Glomerular visceral epithelial cell (primary cell): ENCODE measurements around the gene ASB13.
A peak's percentile ranks its signal among the peaks of the same experiment; 100 is the strongest.

ENCODE experiments used
- DNase-seq: peaks from one replicate; pipeline ENCODE4 v3.0.0-alpha.2; 2016; ENCODE audit errors: extremely low spot score

The ASB13 gene

DNA sequence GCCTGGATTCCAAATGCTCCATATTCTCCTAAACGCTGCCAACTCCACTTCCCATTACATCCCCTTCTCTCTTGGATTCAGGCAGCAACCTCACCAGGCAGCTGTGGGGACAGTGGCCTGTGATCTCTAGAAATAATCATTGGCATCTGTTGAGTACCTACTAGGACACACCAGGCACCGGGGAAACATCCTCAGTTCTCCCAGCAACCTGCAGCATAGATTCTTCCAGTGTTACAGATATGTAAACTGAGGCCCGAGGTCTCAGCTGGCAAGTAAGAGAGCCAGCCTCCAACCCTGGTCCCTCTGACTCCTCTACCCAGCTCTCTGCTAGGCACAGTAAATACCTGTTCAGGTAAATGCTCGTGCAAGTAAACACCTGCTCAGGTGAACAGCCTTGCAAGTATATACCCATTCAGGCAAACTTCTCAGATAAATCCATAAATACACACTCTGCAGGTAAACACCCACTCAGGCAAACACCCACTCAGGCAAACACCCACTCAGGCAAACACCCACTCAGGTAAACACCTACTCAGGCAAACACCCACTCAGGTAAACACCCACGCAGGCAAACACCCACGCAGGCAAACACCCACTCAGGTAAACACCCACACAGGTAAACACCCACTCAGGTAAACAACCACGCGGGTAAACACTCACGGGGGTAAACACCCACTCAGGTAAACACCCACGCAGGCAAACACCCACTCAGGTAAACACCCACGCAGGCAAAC lies 18.7 kb downstream of the ASB13 start:
- no peak for DNase-seq

DNA sequence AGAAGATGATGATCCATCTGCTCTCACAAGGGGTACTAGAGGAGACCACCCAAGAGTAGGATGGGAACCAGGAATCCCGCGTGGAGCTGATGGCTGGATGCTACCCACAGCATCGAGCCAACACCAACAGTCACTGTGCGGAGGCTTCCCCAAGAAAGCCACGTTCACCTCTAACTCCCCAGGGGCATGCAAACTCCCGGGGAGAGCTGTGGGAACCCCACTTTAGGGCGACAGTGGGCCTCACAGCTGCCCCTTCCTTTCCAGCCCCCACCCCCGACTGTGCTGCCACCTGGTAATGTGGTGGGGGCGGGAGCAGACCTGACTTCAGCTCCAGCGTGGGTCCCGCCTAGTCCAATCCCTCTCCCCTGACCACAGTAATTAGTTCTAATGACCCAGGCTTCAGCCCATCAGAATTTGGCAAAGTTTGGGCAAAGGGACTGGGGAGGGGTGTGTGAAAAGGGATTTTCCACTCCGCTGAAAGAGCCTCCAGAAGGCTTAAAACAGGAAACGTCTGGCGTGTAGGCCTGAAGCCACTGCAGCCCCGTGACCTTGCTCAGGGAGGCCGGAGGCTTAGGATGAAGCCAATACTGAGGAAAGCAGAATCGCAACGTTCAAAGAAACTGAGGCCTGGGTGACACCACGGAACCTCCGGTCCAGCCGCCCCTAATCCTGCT lies 20.3 kb downstream of the ASB13 start:
- DNase-seq, result no peak

DNA sequence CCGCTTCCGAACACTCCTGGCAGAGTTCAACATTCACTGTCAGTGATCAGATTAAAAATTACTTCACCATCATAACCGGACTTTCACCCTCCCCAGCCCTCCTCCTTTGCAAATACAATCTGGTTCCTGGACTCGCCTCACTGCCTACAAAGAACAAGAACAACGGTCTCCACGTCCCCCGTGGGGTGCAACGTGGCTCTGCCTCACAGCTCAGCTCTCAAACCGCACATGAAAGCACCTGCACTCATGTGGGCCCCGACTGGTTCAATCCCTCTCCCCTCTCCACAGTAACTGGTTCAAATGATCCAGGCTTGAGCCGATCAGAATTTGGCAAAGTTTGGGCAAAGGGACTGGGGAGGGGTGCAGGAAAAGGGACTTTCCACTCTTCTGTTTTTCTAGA lies 21.0 kb downstream of the ASB13 start:
- no peak for DNase-seq

- DNase-seq, result no peak
Observed at GRCh38 chr10:5644930-5645329, 21.5 kb downstream of the ASB13 start.

GRCh38 chr10:5643346-5644067 lies 22.9 kb downstream of the ASB13 start:
- DNase-seq, result no peak

DNA sequence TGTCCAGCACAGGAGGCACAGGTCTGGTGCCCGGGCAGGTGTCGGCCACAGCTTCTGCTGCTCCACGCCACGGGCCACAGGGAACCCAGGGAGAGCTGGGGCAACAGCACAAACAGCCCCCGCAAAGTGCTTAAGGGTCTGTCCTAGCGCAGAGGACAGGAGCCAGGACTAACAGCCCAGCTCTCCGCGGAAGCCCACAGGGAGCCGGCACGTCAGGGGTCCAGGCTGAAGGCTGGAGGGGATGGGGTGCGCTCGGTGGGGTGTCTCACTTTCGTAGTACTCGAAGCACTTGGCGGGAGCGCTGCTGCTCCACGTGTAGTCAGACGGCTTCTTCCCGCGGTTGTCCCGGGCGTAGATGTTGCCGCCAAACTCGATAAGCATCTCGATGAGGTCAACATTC lies 24.9 kb downstream of the ASB13 start:
- no peak for DNase-seq

- no peak for DNase-seq
Observed at GRCh38 chr10:5640501-5640900, 25.9 kb downstream of the ASB13 start.

DNA sequence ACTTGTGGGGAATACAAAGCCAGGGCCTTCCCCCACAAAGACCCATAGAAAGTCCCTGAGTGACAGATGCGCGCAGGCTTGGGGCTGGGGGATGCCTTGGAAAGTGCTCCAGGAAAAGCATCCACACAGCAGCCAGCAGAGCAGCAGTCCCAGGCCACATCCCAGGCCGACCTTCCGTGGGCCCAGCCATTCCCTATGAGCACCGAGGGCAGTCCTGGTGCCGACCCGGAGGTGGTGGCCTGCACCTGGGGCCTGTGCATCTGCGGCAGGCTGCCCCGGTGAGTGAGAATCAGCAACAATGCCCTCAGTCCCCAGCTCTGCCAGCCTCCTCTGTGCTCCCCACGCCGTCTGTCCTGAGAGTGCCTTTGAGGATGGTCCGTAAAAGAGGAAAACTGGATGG lies 26.4 kb downstream of the ASB13 start:
- no peak for DNase-seq

- no peak for DNase-seq
Observed at GRCh38 chr10:5639066-5639465, 27.3 kb downstream of the ASB13 start.

DNA sequence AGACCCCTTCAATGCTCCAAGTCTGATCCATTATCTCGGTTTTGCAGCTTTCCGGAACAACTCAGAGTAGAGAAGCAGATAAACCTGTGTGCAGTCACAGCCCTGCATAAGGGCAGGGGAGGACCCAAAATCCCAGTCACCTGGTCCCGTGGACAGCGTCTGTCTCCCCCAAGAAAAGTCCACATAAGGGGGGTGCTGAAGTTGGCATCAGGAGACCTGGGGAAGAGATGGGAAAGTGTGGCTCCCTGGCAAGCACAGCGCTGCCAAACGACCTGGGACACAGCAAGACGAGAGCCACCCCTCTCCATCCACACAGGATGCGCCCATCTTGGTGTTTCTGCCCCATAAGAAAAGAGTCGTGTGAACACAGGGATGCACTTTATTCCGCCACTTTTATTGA lies 27.9 kb downstream of the ASB13 start:
- no peak for DNase-seq

DNA sequence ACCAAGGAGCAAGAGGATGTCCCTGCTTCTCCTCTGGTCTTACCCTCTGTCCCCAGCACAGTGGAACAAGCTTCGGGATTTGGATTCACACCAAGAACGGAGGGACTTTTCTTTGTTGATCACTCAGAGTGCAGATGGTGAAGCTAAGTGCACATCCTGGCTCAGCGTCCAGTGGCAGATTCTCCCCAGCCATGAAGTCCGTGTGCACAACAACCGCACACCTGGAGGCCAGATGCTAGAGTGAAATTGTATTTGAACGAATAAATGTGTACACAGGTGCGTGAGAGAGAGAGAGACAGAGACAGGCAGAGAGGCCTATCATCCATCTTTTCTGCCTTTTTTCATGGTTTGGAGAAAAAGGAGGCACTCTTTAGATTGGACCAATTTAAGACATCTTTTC lies 31.5 kb downstream of the ASB13 start:
- no peak for DNase-seq

DNA sequence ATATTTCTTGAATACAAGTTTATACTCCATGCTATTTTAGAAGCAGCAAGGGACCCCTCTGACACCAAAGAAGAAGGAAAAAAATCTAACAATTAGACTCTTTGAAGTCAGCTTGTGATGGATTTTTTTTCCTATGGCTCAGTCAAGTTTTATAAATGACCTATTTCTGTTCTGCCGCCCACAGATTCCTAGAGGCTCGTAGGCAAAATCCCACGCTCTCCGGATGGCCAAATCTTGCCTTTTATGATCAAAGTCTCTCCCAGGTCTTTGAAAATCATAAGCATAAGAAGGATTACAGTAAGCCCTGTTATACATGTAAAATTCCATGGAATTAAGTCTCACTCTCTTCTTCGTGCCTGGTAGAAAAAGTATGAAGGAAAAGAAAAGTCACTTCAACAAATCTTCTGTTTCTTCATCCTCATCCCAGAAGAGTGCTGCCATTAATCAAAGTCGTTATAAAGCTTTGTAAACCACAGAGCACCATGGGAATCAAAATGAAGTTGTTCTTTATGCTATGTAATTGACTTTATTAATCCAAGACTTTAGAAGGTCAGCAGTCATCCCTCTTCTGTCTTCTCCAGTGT lies 33.1 kb downstream of the ASB13 start:
- no peak for DNase-seq

DNA sequence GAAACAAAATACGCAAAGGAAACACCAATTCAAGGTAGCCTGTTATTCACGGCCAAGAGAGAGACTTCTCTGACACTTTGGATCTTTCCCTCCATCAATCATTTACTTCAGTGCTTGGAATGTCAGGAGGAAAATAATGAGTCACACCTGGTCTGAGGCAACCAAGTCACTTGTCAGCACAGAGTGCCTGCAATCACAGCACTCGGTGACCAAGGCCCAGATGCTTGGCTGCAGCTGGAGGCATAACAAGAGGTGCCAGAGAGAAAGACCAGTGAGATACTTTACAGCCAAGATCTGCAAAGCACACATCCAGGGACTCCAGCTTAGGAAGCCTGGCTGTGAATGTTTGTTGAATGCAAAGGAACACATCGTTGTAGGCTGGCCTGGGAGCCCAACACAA lies 33.9 kb downstream of the ASB13 start:
- peak; percentile 79 for DNase-seq

DNA sequence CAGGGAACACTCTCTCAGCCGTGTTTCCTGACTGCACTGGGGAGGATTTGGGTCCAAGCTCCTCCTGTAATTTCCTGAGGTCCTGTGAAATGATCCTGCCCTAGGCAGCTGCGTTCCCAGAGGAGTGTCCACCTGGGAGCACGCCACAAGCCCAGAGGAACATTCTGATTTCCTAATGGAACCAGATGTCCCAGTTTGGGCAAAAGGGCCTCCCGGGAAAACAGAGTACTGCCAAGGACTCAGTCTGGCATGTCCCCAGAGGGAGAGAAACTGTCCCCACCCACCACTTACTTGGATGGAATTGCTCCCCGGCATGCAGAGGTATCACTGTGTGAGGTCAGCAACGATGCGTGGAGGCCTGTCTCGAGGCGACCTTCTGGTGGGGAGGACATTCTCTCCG lies 34.5 kb downstream of the ASB13 start:
- DNase-seq, result no peak

DNA sequence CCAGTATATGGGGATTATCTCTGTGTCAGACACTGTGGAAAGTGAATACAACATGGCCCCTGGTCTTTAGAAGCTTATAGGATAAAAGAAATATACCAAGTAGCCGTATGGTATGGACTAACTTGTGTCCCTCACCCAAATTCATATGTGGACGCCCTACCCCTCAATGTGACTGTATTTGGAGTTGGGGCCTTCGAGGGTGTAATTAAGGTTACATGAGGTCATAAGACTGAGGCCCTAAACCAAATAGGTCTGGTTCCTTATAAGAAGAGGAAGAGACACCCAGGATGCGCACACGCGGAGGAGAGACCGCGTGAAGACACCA lies 36.3 kb downstream of the ASB13 start:
- no peak for DNase-seq

DNA sequence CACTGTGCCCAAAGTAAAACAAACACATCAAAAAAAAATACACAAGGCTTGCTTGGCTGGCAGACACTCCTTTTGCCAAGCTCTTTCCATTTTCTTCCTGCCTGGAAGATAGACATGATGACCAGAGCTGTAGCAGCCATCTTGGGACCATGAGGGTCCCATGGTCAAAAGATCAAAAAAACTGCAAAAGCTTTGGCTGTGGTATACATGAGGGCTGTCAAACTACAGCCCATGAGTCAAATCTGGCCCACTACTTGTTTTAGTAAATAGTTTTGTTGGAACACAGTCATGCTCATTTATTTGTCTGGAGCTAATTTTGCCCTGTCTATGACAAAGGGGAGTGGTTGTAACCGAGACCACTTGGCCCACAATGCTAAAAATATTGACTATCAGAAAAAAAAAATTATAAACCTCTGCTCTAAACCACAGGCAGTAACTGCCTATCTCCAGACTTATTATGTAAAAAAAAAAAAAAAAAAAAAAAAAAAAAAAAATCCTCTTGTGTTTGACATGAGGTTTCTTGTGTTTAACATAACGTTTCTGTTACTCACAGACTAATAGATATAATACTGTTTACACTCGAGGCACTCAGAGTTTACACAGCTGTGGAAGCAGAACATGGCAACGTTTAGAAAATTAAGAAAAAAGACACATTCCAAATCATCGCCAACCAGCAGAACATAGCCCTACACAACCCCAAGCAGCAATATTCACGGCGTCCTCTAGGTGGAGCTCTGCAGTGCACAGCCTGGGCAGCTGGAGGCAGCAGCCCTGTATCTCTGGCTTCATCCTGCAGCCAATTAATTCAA lies 36.9 kb downstream of the ASB13 start:
- peak; percentile 79 for DNase-seq

GRCh38 chr10:5628451-5629302 lies 37.7 kb downstream of the ASB13 start:
- no peak for DNase-seq

GRCh38 chr10:5627486-5628044 lies 38.8 kb downstream of the ASB13 start:
- DNase-seq, result no peak

- no peak for DNase-seq
Observed at GRCh38 chr10:5625992-5626777, 40.2 kb downstream of the ASB13 start.

DNA sequence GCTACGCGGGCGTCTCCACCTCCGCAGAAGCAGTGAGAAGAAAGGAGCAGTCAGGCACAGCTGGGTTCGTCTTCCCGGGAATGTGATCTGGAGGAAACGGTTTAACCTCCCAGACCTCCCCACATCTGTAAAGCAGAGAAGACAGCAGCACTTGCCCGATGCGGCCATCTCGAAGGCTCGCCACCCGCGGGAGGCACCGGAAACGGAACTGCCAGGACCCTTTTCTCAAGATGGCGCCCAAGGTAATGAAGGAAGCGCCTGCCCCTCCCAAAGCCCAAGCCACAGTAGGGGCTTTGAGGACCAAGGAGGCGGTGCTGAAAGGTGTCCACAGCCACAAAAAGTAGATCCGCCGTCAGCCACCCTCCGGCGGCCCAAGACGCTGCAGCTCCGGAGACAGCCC lies 41.7 kb downstream of the ASB13 start:
- DNase-seq, result no peak
